ENCODE data around the gene PTBP2.

The PTBP2 gene

DNA sequence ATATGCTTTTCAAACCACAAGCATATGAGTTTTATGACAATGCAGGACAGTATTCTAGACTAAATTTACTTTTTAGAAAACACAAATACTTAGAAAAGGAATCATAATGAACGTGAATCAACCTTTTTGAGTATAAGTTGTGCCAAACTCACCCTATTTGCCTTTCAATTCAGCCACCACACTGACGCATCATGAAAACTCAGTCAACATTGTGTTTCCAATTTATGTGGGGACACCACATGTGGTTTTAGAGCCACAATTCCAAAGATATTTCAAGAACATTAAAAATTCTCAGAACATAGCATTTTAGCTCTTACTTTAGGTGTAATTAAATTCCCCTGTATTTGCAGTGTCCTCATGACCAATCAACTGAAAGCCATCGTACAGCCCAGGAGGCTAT is 118.8 kb downstream of the PTBP2 start:
- Histone ChIP-seq H3K27me3 (ENCODE audit: control insufficient read depth in 2 of 2, insufficient read depth in 2 of 2, low read length in 2 of 2) (no peaks in the 10 kb centered on the region), H3K9me3 (ENCODE audit: control insufficient read depth in 2 of 2, low read length in 2 of 2) (no peaks in the 10 kb centered on the region), H3K4me3 (ENCODE audit: low read length in 2 of 2) (no peak overlapping the region), H3K36me3 (ENCODE audit: control insufficient read depth in 2 of 2, insufficient read depth in 2 of 2, low read length in 2 of 2) (no peaks in the 10 kb centered on the region), H3K27ac (ENCODE audit: low read depth in 2 of 2, low read length in 2 of 2) (no peak overlapping the region), H3K9ac (ENCODE audit: low read depth in 1 of 2, low read length in 2 of 2) (no peak overlapping the region), H3K4me1 (ENCODE audit: control insufficient read depth in 2 of 2, insufficient read depth in 2 of 2, low read length in 2 of 2) (no peaks in the 10 kb centered on the region)

DNA sequence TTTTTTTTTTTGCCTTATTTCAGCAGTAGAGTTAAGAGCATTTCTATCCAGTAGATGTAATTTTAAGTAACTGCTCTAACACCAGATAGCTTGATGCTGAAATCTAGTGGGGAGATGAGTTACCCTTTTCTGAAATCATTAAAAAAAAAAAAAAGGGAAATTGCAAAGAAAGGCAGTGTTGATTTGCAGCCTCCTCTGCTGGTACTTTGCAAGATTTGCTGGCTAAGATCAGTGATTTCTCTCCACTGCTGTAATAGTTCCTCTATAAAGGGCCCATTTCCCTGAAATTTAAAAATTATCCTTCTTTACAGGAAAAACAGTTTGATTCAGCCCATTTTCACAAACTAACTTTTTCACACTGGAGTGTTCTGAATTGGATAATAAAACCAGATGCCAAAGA is 120.6 kb downstream of the PTBP2 start:
- H3K36me3 ChIP-seq (ENCODE audit: control insufficient read depth in 2 of 2, insufficient read depth in 2 of 2, low read length in 2 of 2), result no peaks in the 10 kb centered on the region
- no peaks in the 10 kb centered on the region for H3K4me1 ChIP-seq (ENCODE audit: control insufficient read depth in 2 of 2, insufficient read depth in 2 of 2, low read length in 2 of 2)
- H3K9ac ChIP-seq (ENCODE audit: low read depth in 1 of 2, low read length in 2 of 2), result no peak overlapping the region
- no peaks in the 10 kb centered on the region for H3K9me3 ChIP-seq (ENCODE audit: control insufficient read depth in 2 of 2, low read length in 2 of 2)
- H3K4me3 ChIP-seq (ENCODE audit: low read length in 2 of 2), result no peak overlapping the region
- H3K27ac ChIP-seq (ENCODE audit: low read depth in 2 of 2, low read length in 2 of 2), result no peak overlapping the region
- no peaks in the 10 kb centered on the region for H3K27me3 ChIP-seq (ENCODE audit: control insufficient read depth in 2 of 2, insufficient read depth in 2 of 2, low read length in 2 of 2)

DNA sequence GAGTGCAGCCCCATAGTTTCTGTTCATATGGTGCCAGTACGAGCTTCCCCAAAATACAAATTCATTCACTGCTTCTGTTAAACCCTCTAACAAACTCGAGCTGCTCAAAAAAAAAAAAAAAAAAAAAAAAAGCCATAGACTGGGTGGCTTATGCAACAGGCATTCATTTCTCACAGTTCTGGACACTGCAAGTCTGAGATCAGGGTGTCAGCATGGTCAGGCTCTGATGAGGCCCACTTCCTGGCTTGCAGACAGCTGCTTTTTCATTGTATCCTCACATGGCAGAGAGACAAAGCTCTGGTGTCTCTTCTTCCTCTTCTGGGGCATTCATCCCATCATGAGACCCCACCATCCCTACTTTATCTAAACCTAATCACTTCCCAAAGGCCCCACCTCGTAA is 121.6 kb downstream of the PTBP2 start:
- Histone ChIP-seq H3K4me1 (ENCODE audit: control insufficient read depth in 2 of 2, insufficient read depth in 2 of 2, low read length in 2 of 2) (no peaks in the 10 kb centered on the region), H3K9ac (ENCODE audit: low read depth in 1 of 2, low read length in 2 of 2) (no peak overlapping the region), H3K4me3 (ENCODE audit: low read length in 2 of 2) (no peak overlapping the region), H3K9me3 (ENCODE audit: control insufficient read depth in 2 of 2, low read length in 2 of 2) (no peaks in the 10 kb centered on the region), H3K27me3 (ENCODE audit: control insufficient read depth in 2 of 2, insufficient read depth in 2 of 2, low read length in 2 of 2) (no peaks in the 10 kb centered on the region), H3K36me3 (ENCODE audit: control insufficient read depth in 2 of 2, insufficient read depth in 2 of 2, low read length in 2 of 2) (no peaks in the 10 kb centered on the region), H3K27ac (ENCODE audit: low read depth in 2 of 2, low read length in 2 of 2) (no peak overlapping the region)

DNA sequence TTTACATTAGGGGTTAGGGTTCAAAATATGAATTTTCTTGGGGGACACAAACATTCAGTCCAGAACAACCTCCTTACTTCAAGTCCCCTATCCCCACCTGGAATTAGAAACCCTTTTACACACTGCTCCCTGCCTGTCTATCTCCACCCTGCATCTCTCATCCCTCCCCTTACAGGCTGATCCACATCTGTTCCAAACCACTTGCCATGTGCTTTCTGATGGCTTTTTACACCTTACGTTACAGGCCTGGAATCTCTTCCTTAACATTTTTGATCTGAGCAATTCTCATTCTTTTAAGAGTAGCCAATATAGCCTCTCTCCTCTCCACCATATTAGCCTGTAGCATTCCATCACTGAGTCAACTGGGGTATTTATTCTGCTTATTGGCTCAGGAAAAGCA is 122.0 kb downstream of the PTBP2 start:
- no peak overlapping the region for H3K27ac ChIP-seq (ENCODE audit: low read depth in 2 of 2, low read length in 2 of 2)
- H3K36me3 ChIP-seq (ENCODE audit: control insufficient read depth in 2 of 2, insufficient read depth in 2 of 2, low read length in 2 of 2), result no peaks in the 10 kb centered on the region
- H3K4me3 ChIP-seq (ENCODE audit: low read length in 2 of 2), result no peak overlapping the region
- H3K9me3 ChIP-seq (ENCODE audit: control insufficient read depth in 2 of 2, low read length in 2 of 2), result no peaks in the 10 kb centered on the region
- no peaks in the 10 kb centered on the region for H3K27me3 ChIP-seq (ENCODE audit: control insufficient read depth in 2 of 2, insufficient read depth in 2 of 2, low read length in 2 of 2)
- no peak overlapping the region for H3K9ac ChIP-seq (ENCODE audit: low read depth in 1 of 2, low read length in 2 of 2)
- no peaks in the 10 kb centered on the region for H3K4me1 ChIP-seq (ENCODE audit: control insufficient read depth in 2 of 2, insufficient read depth in 2 of 2, low read length in 2 of 2)

DNA sequence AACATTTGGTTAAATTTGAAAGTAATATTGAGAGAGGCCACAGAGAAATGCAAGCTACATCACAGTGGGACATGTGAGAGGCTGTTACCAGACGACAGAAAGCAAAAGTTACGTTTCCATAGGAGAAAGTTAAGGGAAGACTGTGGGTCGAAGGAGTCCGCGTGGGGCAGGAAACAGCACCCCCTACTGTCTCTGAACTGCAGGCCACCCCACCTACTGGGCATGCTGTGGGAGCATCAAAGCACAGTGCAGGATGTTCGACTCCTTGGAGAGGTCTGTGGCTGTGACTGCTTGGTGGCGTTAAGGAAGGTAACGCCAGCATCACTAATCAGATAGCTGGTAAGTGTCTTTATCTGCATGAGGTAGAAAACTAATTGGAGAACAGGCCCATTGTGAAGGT is 123.9 kb downstream of the PTBP2 start:
- Histone ChIP-seq H3K27ac (ENCODE audit: low read depth in 2 of 2, low read length in 2 of 2) (no peak overlapping the region), H3K27me3 (ENCODE audit: control insufficient read depth in 2 of 2, insufficient read depth in 2 of 2, low read length in 2 of 2) (no peaks in the 10 kb centered on the region), H3K9me3 (ENCODE audit: control insufficient read depth in 2 of 2, low read length in 2 of 2) (no peaks in the 10 kb centered on the region), H3K36me3 (ENCODE audit: control insufficient read depth in 2 of 2, insufficient read depth in 2 of 2, low read length in 2 of 2) (no peaks in the 10 kb centered on the region), H3K4me3 (ENCODE audit: low read length in 2 of 2) (no peak overlapping the region), H3K4me1 (ENCODE audit: control insufficient read depth in 2 of 2, insufficient read depth in 2 of 2, low read length in 2 of 2) (no peaks in the 10 kb centered on the region), H3K9ac (ENCODE audit: low read depth in 1 of 2, low read length in 2 of 2) (no peak overlapping the region)

DNA sequence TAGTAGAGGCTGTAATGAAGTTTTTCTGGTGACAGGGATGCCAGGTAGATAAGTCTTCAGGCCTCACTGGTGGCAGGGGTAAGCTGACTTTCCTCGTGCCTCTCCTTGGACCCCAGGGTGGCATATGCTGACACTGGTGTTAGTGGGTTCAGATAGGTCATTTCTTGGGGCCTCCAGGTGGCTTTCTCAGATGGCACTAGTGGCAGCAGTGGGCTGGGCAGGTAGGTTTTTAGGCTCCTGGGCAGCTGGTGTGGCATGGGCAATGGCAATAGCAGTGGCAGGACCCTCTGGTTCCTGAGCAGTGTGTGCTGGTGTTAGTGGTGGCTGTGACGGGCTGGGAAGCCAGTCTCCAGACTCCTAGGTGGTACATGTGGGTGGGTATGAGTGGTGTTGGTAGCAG is 140.3 kb downstream of the PTBP2 start:
- H3K4me3 ChIP-seq (ENCODE audit: low read length in 2 of 2), result no peak overlapping the region
- H3K9ac ChIP-seq (ENCODE audit: low read depth in 1 of 2, low read length in 2 of 2), result no peak overlapping the region
- H3K27ac ChIP-seq (ENCODE audit: low read depth in 2 of 2, low read length in 2 of 2), result no peak overlapping the region
- no peaks in the 10 kb centered on the region for H3K4me1 ChIP-seq (ENCODE audit: control insufficient read depth in 2 of 2, insufficient read depth in 2 of 2, low read length in 2 of 2)
- no peaks in the 10 kb centered on the region for H3K36me3 ChIP-seq (ENCODE audit: control insufficient read depth in 2 of 2, insufficient read depth in 2 of 2, low read length in 2 of 2)
- H3K9me3 ChIP-seq (ENCODE audit: control insufficient read depth in 2 of 2, low read length in 2 of 2), result no peaks in the 10 kb centered on the region
- no peaks in the 10 kb centered on the region for H3K27me3 ChIP-seq (ENCODE audit: control insufficient read depth in 2 of 2, insufficient read depth in 2 of 2, low read length in 2 of 2)

DNA sequence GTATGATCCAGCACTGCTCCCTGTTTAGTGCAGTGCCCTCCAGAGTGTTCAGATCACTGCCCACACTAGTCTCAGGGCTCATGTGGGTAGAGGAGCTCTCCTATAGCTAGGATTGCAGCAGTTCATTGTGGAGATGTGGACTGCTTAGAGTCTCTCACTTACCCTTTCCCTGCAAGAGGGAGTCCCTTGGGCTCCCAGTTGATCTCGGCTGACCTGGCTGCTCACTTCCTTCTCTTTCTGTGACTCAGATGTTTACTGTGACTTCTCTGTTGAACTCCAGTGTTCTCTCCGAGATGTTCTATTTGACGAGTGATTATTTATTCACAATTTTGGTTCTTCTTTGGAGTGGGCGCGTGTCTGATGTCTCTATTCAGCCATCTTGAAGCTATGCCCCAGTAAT is 141.9 kb downstream of the PTBP2 start:
- no peaks in the 10 kb centered on the region for H3K36me3 ChIP-seq (ENCODE audit: control insufficient read depth in 2 of 2, insufficient read depth in 2 of 2, low read length in 2 of 2)
- H3K27me3 ChIP-seq (ENCODE audit: control insufficient read depth in 2 of 2, insufficient read depth in 2 of 2, low read length in 2 of 2), result no peaks in the 10 kb centered on the region
- H3K27ac ChIP-seq (ENCODE audit: low read depth in 2 of 2, low read length in 2 of 2), result no peak overlapping the region
- no peak overlapping the region for H3K4me3 ChIP-seq (ENCODE audit: low read length in 2 of 2)
- H3K9me3 ChIP-seq (ENCODE audit: control insufficient read depth in 2 of 2, low read length in 2 of 2), result no peaks in the 10 kb centered on the region
- H3K4me1 ChIP-seq (ENCODE audit: control insufficient read depth in 2 of 2, insufficient read depth in 2 of 2, low read length in 2 of 2), result no peaks in the 10 kb centered on the region
- H3K9ac ChIP-seq (ENCODE audit: low read depth in 1 of 2, low read length in 2 of 2), result no peak overlapping the region

Measured in mucosa of rectum (tissue), 2 donors.